Measurements from ENCODE around the gene LDHB.

DNA sequence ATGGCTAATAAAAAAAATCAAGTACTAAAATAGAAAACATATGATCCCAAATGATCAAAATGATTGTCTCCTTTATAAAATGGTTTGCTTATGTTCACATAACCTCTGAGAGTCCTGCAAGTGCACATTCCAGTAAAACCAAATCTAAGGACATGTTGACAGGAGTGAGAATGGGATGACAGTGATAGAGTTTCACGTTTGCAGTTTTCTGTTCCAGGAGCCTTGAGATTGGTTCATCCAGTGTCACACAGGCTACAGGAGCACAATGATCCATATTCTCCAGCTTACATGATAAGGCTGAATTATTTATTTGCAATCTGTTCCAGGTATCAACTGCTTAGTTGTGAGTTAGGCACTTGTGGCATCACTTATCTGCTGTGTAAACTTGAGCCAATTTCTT is 51.5 kb downstream of the LDHB start:
- TF ChIP-seq, protein P1, sequence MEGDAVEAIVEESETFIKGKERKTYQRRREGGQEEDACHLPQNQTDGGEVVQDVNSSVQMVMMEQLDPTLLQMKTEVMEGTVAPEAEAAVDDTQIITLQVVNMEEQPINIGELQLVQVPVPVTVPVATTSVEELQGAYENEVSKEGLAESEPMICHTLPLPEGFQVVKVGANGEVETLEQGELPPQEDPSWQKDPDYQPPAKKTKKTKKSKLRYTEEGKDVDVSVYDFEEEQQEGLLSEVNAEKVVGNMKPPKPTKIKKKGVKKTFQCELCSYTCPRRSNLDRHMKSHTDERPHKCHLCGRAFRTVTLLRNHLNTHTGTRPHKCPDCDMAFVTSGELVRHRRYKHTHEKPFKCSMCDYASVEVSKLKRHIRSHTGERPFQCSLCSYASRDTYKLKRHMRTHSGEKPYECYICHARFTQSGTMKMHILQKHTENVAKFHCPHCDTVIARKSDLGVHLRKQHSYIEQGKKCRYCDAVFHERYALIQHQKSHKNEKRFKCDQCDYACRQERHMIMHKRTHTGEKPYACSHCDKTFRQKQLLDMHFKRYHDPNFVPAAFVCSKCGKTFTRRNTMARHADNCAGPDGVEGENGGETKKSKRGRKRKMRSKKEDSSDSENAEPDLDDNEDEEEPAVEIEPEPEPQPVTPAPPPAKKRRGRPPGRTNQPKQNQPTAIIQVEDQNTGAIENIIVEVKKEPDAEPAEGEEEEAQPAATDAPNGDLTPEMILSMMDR (IDR thresholded peaks at IDR 0.05): no peak
- TF ChIP-seq POLR2A (IDR thresholded peaks at IDR 0.05): no peak
- TF ChIP-seq POLR2AphosphoS5 (IDR thresholded peaks at IDR 0.05): no peak
